HL-60/S4 (cell line): ENCODE results near the gene CCDC57.

Experiments
- in situ Hi-C: fragments of 300-500 bp; cut with MboI; formaldehyde crosslinking; loops from 2 replicates; pipeline ENCODE4 v1.14.3; 2022; ENCODE audit warnings: low sequenced_read_pairs

CCDC57 gene

GRCh38 chr17:82076018-82076784 is 136.4 kb downstream of the CCDC57 start:
- in situ Hi-C loops, result no loop called here

GRCh38 chr17:82073446-82073845 is 139.2 kb downstream of the CCDC57 start:
- in situ Hi-C loops, result no loop called here

- in situ Hi-C loops, result no loop called here
Measured at GRCh38 chr17:82072827-82073226, 139.8 kb downstream of the CCDC57 start.

GRCh38 chr17:82070611-82071010 is 142.0 kb downstream of the CCDC57 start:
- in situ Hi-C loops, result no loop called here

GRCh38 chr17:82065638-82066303 is 146.9 kb downstream of the CCDC57 start, which contains the start of gene DUS1L:
Gene DUS1L, minus strand, starts transcription at chr17:82065804. Its CDS starts 745 bp downstream, at chr17:82065059.
- in situ Hi-C loops, result no loop called here

GRCh38 chr17:82065193-82065637 is 147.4 kb downstream of the CCDC57 start:
- in situ Hi-C loops, result no loop called here

GRCh38 chr17:82064433-82065192 is 148.0 kb downstream of the CCDC57 start:
- in situ Hi-C loops, result no loop called here

GRCh38 chr17:82063424-82064415 is 148.9 kb downstream of the CCDC57 start:
- in situ Hi-C loops, result no loop called here

GRCh38 chr17:82062984-82063368 is 149.7 kb downstream of the CCDC57 start:
- in situ Hi-C loops, result no loop called here

GRCh38 chr17:82062076-82062983 is 150.3 kb downstream of the CCDC57 start:
- in situ Hi-C loops, result no loop called here

- in situ Hi-C loops, result no loop called here
Measured at GRCh38 chr17:82061047-82061925, 151.4 kb downstream of the CCDC57 start.

- in situ Hi-C loops, result no loop called here
Measured at GRCh38 chr17:82060614-82061013, 152.0 kb downstream of the CCDC57 start.

GRCh38 chr17:82060001-82060380 is 152.7 kb downstream of the CCDC57 start:
- in situ Hi-C loops, result no loop called here

- in situ Hi-C loops, result no loop called here
Measured at GRCh38 chr17:82059272-82060000, 153.2 kb downstream of the CCDC57 start.

- in situ Hi-C loops, result no loop called here
Measured at GRCh38 chr17:82058855-82059249, 153.8 kb downstream of the CCDC57 start.

GRCh38 chr17:82058230-82058854 is 154.3 kb downstream of the CCDC57 start:
- in situ Hi-C loops, result no loop called here
